K562 (cell line): ENCODE results near the gene ARID4B. TPM values are rescaled to one million over a fixed set of nuclear protein-coding genes. Genes with fewer than 3 reads are reported as not detected.

Experiments used
- ATAC-seq: fragments of 200-7000 bp; cut with Tn5 transposase; 3 replicates; pipeline ENCODE4 v1.9.1; 2020; ENCODE audit warnings: moderate library complexity
- BruUV-seq: library from RNA; stranded (reverse); fragments of 400-500 nt; replicated peaks from 2 replicates; lab custom pipeline; 2021; lab: Mats Ljungman, UMichigan
- CTCF ChIA-PET: fragments of 300-600 bp; formaldehyde crosslinking; extraction: SDS; loops from one replicate; lab custom pipeline; 2021; ENCODE audit warnings: low intra/inter-chr PET ratio; lab: Yijun Ruan, JAX
- POLR2A ChIA-PET: fragments of 300-600, 350-650 bp; sonication (Branson Sonifier 250); formaldehyde crosslinking; extraction: SDS; loops from one replicate; lab custom pipeline; 2021; ENCODE audit warnings: antibody characterized with exemption, inconsistent platforms; lab: Yijun Ruan, JAX
- DNase-seq, 4 experiments: peaks; one replicate each; pipeline versions ENCODE4 v3.0.0 to v3.0.0-alpha.2; 2011 to 2018; ENCODE audit warnings: low spot score in 3 of 4, mixed read lengths in 3 of 4; ENCODE audit errors: extremely low read depth in 1 of 4
- FAIRE-seq: peaks from 2 replicates; lab custom pipeline; 2011; peaks lifted over from hg19 to GRCh38; lab: Jason Lieb, UNC
- H2AFZ ChIP-seq: 2 replicates; pipeline ENCODE4 v1.6.0; 2011; ENCODE audit warnings: low read depth, low read length, control low read depth, inconsistent platforms
- H3K27ac ChIP-seq: fragments of 200-600 bp; 3 replicates; pipeline ENCODE4 v1.8.0; 2011; ENCODE audit warnings: low read depth, mild to moderate bottlenecking, control low read depth, inconsistent platforms, low read length, moderate library complexity, mixed read lengths; ENCODE audit errors: extremely low read depth
- H3K27me3 ChIP-seq, 2 experiments: fragments of 300-600 bp in 1 of 2; 2 replicates in 1 of 2; 3 replicates in 1 of 2; pipeline versions ENCODE4 v1.6.0 to v1.8.0; 2011; ENCODE audit warnings: inconsistent platforms in 2 of 2, low read length in 2 of 2, mild to moderate bottlenecking in 1 of 2, mixed read lengths in 1 of 2, moderate library complexity in 1 of 2; ENCODE audit not compliant: control insufficient read depth in 2 of 2, insufficient read depth in 2 of 2
- H3K36me3 ChIP-seq: fragments of 300-600 bp; 3 replicates; pipeline ENCODE4 v1.8.0; 2011; ENCODE audit warnings: mild to moderate bottlenecking, low read length, inconsistent platforms; ENCODE audit not compliant: control insufficient read depth, insufficient read depth
- H3K4me1 ChIP-seq, 2 experiments: fragments of 200-600 bp in 1 of 2; replicated peaks in 1 of 2; 2 replicates in 1 of 2; 3 replicates in 1 of 2; pipeline versions ENCODE4 v1.5.1 to v1.8.0; 2011; ENCODE audit warnings: inconsistent platforms in 2 of 2, low read length in 2 of 2, mild to moderate bottlenecking in 1 of 2, mixed read lengths in 1 of 2, moderate library complexity in 1 of 2; ENCODE audit not compliant: control insufficient read depth in 2 of 2, insufficient read depth in 2 of 2
- H3K4me2 ChIP-seq: 2 replicates; pipeline ENCODE4 v1.6.1; 2011; ENCODE audit warnings: low read length, control low read depth, inconsistent platforms, mixed read lengths; ENCODE audit not compliant: insufficient read depth
- H3K4me3 ChIP-seq: fragments of 200-600 bp; sonication (generic), shearing (Covaris generic); 2 replicates; pipeline ENCODE4 v1.5.1; 2016; ENCODE audit warnings: control low read depth, inconsistent platforms
- H3K79me2 ChIP-seq: fragments of 200-600 bp; 3 replicates; pipeline ENCODE4 v1.8.0; 2011; ENCODE audit warnings: low read length, inconsistent platforms; ENCODE audit not compliant: control insufficient read depth, insufficient read depth
- H3K9ac ChIP-seq, 2 experiments: 2 replicates each; pipeline versions ENCODE4 v1.6.0 to v1.6.1; 2011; ENCODE audit warnings: low read depth in 2 of 2, low read length in 2 of 2, control low read depth in 1 of 2, inconsistent platforms in 1 of 2, mild to moderate bottlenecking in 1 of 2, mixed read lengths in 1 of 2; ENCODE audit not compliant: insufficient read depth in 1 of 2
- H3K9me1 ChIP-seq: one replicate; pipeline ENCODE4 v1.6.0; 2011; ENCODE audit warnings: inconsistent platforms, mild to moderate bottlenecking, low read length, moderate library complexity; ENCODE audit not compliant: control insufficient read depth, insufficient read depth
- H3K9me3 ChIP-seq: replicated peaks from 2 replicates; pipeline ENCODE4 v1.5.1; 2011; ENCODE audit warnings: low read depth, low read length, inconsistent platforms; ENCODE audit not compliant: control insufficient read depth, insufficient read depth
- H4K20me1 ChIP-seq: replicated peaks from 2 replicates; pipeline ENCODE4 v1.6.1; 2011; ENCODE audit warnings: low read length, inconsistent platforms, mixed read lengths; ENCODE audit not compliant: control insufficient read depth, insufficient read depth
- CHAMP1 ChIP-seq: fragments of 450-650 bp; IDR thresholded peaks from 2 replicates; pipeline ENCODE4 v1.6.1; 2016; ENCODE audit warnings: mild to moderate bottlenecking
- CTCF ChIP-seq, 3 experiments: IDR thresholded peaks in 2 of 3; conservative IDR thresholded peaks in 1 of 3; 2 replicates each; pipeline ENCODE4 v1.5.1; 2011 to 2012; ENCODE audit warnings: low read length in 3 of 3, mild to moderate bottlenecking in 3 of 3, control low read depth in 2 of 3, improper control_type of control experiment in 1 of 3, inconsistent platforms in 1 of 3, low read depth in 1 of 3, mixed read lengths in 1 of 3, moderate library complexity in 1 of 3; ENCODE audit not compliant: insufficient read depth in 2 of 3
- JUN ChIP-seq, 2 experiments: sonication (generic) in 1 of 2; formaldehyde crosslinking in 1 of 2; IDR thresholded peaks; 2 replicates each; pipeline versions ENCODE4 v1.6.1 to v1.8.0; 2012 to 2022; ENCODE audit warnings: borderline replicate concordance in 2 of 2, mild to moderate bottlenecking in 2 of 2, improper control_type of control experiment in 1 of 2, low read depth in 1 of 2, low read length in 1 of 2, missing genetic modification reagents in 1 of 2
- RAD21 ChIP-seq, 2 experiments: fragments of 250-450 bp in 1 of 2; fragments of 450-650 bp in 1 of 2; sonication (Bioruptor Pico) in 1 of 2; formaldehyde crosslinking in 1 of 2; IDR thresholded peaks in 1 of 2; conservative IDR thresholded peaks in 1 of 2; 2 replicates each; pipeline versions ENCODE4 v1.4.0 to v1.8.0; 2020 to 2022; ENCODE audit warnings: mild to moderate bottlenecking in 2 of 2, moderate library complexity in 1 of 2
- ZBTB5 ChIP-seq: fragments of 450-650 bp; IDR thresholded peaks from 2 replicates; pipeline ENCODE4 v1.6.1; 2017; ENCODE audit warnings: antibody characterized with exemption
- ZNF239 ChIP-seq: fragments of 250-450 bp; sonication (Bioruptor Pico); IDR thresholded peaks from 2 replicates; pipeline ENCODE4 v1.4.0; 2020; ENCODE audit warnings: mild to moderate bottlenecking
- ZNF707 ChIP-seq: fragments of 250-450 bp; sonication (Bioruptor Pico); conservative IDR thresholded peaks from 2 replicates; pipeline ENCODE4 v1.8.0; 2022; ENCODE audit warnings: inconsistent platforms, mild to moderate bottlenecking, moderate library complexity
- WGBS: fragments of 100-300 bp; shearing (Covaris generic); methylation state at CpG from one replicate; pipeline ENCODE4 v1.1.6; 2016; ENCODE audit warnings: low coverage, mixed read lengths; ENCODE audit not compliant: insufficient coverage; ENCODE audit errors: missing lambda C conversion rate; 5-methylcytosine and 5-hydroxymethylcytosine counted together
- in situ Hi-C: fragments of 300-500 bp; cut with MboI; formaldehyde crosslinking; loops from 4 replicates; pipeline ENCODE4 v1.15.0; 2018; ENCODE audit warnings: inconsistent platforms, mixed read lengths
- intact Hi-C: fragments of 100-400 bp; cut with micrococcal nuclease; formaldehyde crosslinking; loops from 2 replicates; pipeline ENCODE4 v1.14.2; 2022
- polyA plus RNA-seq, 8 experiments: library from polyadenylated mRNA; depleted of rRNA in 4 of 8; stranded (reverse) in 5 of 8; unstranded in 3 of 8; fragments of >200 nt; fragmentation: Nextera tagmentation in 2 of 8; fragmentation: Illumina TruSeq in 1 of 8; extraction: Ambion mirVana in 2 of 8; extraction: Trizol in 1 of 8; gene quantifications; 2 replicates each; pipeline versions ENCODE4 v1.2.1 to v1.2.3, GENCODE V29; 2011 to 2014; ENCODE audit warnings: inconsistent platforms in 1 of 8, missing spikeins in 1 of 8
- total RNA-seq, 7 experiments: library from RNA; depleted of rRNA in 6 of 7; stranded (reverse); fragments of >200 nt in 6 of 7; fragmentation: Illumina TruSeq in 2 of 7; extraction: Trizol in 2 of 7; gene quantifications; 2 replicates each; pipeline versions ENCODE4 v1.2.1 to v1.2.3, GENCODE V29; 2011 to 2021; ENCODE audit warnings: low replicate concordance in 1 of 7

The ARID4B gene
- total and polyA plus RNA-seq, 9 of the 15 experiments (the other 6 are each of a cell fraction or from before 2014, with no cell fraction given), result 8.4 to 38.9 (median 18.5) TPM

GRCh38 chr1:235199441-235199840, 128.5 kb downstream of the ARID4B start:
- no peak overlapping the region for H3K9ac ChIP-seq
- no peaks in the 10 kb centered on the region for H3K27me3 ChIP-seq
- peaks cover 24% of the 10 kb centered on the region for H3K36me3 ChIP-seq
- H3K4me1 ChIP-seq, result no peaks in the 10 kb centered on the region
- FAIRE-seq (peak; percentile 42), DNase-seq (peak in 2 of 4 experiments; percentile 30 to 46), ATAC-seq (peak; percentile 86)
- H4K20me1 ChIP-seq, result no peaks in the 10 kb centered on the region
- POLR2A ChIA-PET, result no interaction called here
- H3K27ac ChIP-seq, result no peak overlapping the region
- CTCF ChIA-PET, result interaction anchor here (0.6 to 1.4 kb wide), 3 partner anchors 216 to 309 kb away, joined by 4 to 12 read pairs (median 5); no protein-coding TSS in a partner anchor
- no peak for TF ChIP-seq ZBTB5
- no peak for TF ChIP-seq JUN (IDR thresholded peaks at IDR 0.05; ENCODE audit: borderline replicate concordance, low read depth, low read length)
- no peak for TF ChIP-seq JUN (CRISPR knock-in tag; IDR thresholded peaks at IDR 0.05; ENCODE audit: borderline replicate concordance)
- TF ChIP-seq ZNF239 (CRISPR knock-in tag), result no peak
- no peak for TF ChIP-seq CHAMP1
- TF ChIP-seq ZNF707 (CRISPR knock-in tag), result no peak
- peak; percentile 46 to 56 (median 54); a peak in 5 of 6 replicates for TF ChIP-seq CTCF (IDR thresholded peaks at IDR 0.05 in 2 of 3, conservative IDR thresholded peaks at IDR 0.05 in 1 of 3; ENCODE audit: insufficient read depth in 2 of 3, low read depth in 1 of 3, low read length in 3 of 3)
- peak in 1 of 2 experiments; percentile 56; a peak in 2 of 4 replicates for TF ChIP-seq RAD21 (CRISPR knock-in tag; conservative IDR thresholded peaks at IDR 0.05 in 1 of 2, IDR thresholded peaks at IDR 0.05 in 1 of 2)
- WGBS, result 54% methylated on average over 6 of the region's 6 CpGs
- intact Hi-C loops (loop anchor here (1.0 kb wide), 1 partner anchor 216 kb away; no protein-coding TSS in a partner anchor), in situ Hi-C loops (no loop called here)
- H3K9me1 ChIP-seq, result no peaks in the 10 kb centered on the region
- H3K4me3 ChIP-seq, result no peak overlapping the region
- H3K79me2 ChIP-seq, result no peaks in the 10 kb centered on the region
- H2AFZ ChIP-seq, result no peak overlapping the region
- no peak overlapping the region for H3K4me2 ChIP-seq
- BruUV-seq, result no TSS peak
- no peaks in the 10 kb centered on the region for H3K9me3 ChIP-seq
